ENCODE measurements around the gene GABPB2. TPM values are rescaled to one million over a fixed set of nuclear protein-coding genes. Genes with fewer than 3 reads are reported as not detected.
"Not testable (repeated sequence)": the region's sequence is repeated elsewhere in the genome, so short reads cannot be mapped to it uniquely, and the experiment has no call there.

The GABPB2 gene
- total RNA-seq, 4 donors from 2014 or later = 16.2 to 20.6 (median 18.1) TPM

DNA sequence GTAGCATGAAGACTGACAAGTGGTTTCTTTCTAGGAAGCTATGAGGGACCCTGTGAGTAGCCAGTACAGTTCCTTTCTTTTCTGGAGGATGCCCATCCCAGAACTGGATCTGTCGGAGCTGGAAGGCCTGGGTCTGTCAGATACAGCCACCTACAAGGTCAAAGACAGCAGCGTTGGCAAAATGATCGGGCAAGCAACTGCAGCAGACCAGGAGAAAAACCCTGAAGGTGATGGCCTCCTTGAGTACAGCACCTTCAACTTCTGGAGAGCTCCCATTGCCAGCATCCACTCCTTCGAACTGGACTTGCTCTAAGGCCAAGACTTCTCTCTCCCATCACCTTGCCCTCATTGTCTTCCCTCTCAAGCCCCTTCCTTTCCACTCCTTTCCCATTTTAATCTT is 3.4 kb upstream of the GABPB2 start:
- no peak overlapping the region for H3K4me3 ChIP-seq
- TF ChIP-seq POLR2A (IDR thresholded peaks at IDR 0.05) = no peak
- TF ChIP-seq POLR2AphosphoS5 (IDR thresholded peaks at IDR 0.05) = no peak
- no peak for TF ChIP-seq EP300 (IDR thresholded peaks at IDR 0.05)
- TF ChIP-seq, protein P1, sequence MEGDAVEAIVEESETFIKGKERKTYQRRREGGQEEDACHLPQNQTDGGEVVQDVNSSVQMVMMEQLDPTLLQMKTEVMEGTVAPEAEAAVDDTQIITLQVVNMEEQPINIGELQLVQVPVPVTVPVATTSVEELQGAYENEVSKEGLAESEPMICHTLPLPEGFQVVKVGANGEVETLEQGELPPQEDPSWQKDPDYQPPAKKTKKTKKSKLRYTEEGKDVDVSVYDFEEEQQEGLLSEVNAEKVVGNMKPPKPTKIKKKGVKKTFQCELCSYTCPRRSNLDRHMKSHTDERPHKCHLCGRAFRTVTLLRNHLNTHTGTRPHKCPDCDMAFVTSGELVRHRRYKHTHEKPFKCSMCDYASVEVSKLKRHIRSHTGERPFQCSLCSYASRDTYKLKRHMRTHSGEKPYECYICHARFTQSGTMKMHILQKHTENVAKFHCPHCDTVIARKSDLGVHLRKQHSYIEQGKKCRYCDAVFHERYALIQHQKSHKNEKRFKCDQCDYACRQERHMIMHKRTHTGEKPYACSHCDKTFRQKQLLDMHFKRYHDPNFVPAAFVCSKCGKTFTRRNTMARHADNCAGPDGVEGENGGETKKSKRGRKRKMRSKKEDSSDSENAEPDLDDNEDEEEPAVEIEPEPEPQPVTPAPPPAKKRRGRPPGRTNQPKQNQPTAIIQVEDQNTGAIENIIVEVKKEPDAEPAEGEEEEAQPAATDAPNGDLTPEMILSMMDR (IDR thresholded peaks at IDR 0.05) = no peak
- no peaks in the 10 kb centered on the region for H3K27me3 ChIP-seq
- no peaks in the 10 kb centered on the region for H3K36me3 ChIP-seq
- 91% methylated on average over 4 of the region's 4 CpGs for WGBS
- no peaks in the 10 kb centered on the region for H3K9me3 ChIP-seq
- no peak for DNase-seq (ENCODE audit: low spot score in 2 of 2)
- peaks cover 13% of the 10 kb centered on the region for H3K4me1 ChIP-seq
- no peak overlapping the region for H3K27ac ChIP-seq

DNA sequence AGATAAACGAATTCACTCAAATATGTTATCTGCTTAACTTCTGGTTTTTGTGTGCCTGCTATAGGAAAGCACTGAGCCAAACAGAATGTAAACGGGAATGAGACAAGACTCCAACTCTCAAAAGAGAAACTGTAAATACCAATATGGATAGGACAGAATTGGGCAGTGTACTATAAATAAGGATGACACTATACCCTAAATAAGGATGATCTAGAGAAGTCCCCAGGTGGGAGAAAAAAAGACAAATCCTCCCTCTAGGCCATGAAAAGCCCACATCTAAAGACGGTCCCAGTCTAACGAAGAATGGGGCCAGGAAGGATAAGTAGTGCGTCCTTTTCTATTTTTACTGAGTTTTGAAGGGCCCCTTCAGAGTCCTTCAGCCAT is 1.5 kb upstream of the GABPB2 start:
- peaks cover under 1% of the 10 kb centered on the region for H3K36me3 ChIP-seq
- H3K4me1 ChIP-seq = peaks cover 16% of the 10 kb centered on the region
- no peak overlapping the region for H3K4me3 ChIP-seq
- TF ChIP-seq EP300 (IDR thresholded peaks at IDR 0.05) (no peak), POLR2A (IDR thresholded peaks at IDR 0.05) (no peak), POLR2AphosphoS5 (IDR thresholded peaks at IDR 0.05) (no peak)
- TF ChIP-seq, protein P1 (IDR thresholded peaks at IDR 0.05) = no peak
- DNase-seq (ENCODE audit: low spot score in 2 of 2) = no peak
- no peak overlapping the region for H3K27ac ChIP-seq
- WGBS = 84% methylated on average over 5 of the region's 5 CpGs
- H3K9me3 ChIP-seq = no peaks in the 10 kb centered on the region
- H3K27me3 ChIP-seq = no peaks in the 10 kb centered on the region

DNA sequence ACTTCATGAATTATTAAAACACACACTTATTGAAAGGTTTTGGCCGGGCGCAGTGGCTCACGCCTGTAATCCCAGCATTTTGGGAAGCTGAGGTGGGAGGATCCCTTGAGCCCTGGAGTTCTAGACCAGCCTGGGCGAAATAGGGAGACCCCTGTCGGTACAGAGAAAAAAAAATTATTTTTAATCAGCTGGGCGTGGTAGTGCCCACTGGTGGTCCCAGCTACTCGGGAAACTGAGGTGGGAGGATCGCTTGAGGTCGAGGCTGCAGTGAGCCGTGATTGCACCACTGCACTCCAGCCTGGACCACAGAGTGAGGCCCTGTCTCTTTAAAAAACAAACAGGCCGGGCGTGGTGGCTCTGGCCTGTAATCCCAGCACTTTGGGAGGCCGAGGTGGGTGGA is 1.7 kb downstream of the GABPB2 start:
- TF ChIP-seq POLR2A (IDR thresholded peaks at IDR 0.05) (no peak), POLR2AphosphoS5 (IDR thresholded peaks at IDR 0.05) (no peak), EP300 (IDR thresholded peaks at IDR 0.05) (no peak)
- Histone ChIP-seq H3K27me3 (no peaks in the 10 kb centered on the region), H3K27ac (peak overlapping the region; percentile 43), H3K36me3 (peaks cover 6% of the 10 kb centered on the region), H3K9me3 (no peaks in the 10 kb centered on the region), H3K4me1 (peaks cover 16% of the 10 kb centered on the region), H3K4me3 (no peak overlapping the region)
- WGBS = 71% methylated on average over 13 of the region's 13 CpGs
- no peak for DNase-seq (ENCODE audit: low spot score in 2 of 2)

DNA sequence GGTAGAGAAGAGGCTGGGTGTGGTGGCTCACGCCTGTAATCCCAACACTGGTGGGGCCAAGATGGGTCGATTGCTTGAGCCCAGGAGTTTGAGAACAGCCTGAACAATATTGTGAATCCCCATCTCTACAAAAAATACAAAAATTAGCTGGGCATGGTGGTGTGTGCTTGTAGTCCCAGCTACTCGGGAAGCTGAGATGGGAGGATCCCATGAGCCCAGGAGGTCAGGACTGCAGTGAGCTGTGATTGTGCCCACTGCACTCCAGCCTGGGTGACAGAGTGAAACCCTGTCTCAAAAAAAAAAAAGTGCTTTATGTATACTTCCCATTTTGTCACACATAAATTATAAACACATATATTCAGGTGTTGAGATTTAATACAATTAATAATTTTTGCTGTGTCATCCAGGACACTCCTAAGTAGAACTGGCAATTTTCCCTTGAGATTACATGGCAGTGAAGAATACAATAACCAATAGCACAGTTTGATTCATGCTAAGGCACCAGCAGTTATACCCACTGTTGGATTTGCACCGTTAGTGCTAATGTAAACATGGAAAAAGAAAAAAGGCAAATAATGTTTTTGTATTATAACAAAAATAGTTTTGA is 15.5 kb downstream of the GABPB2 start:
- no peak for DNase-seq (ENCODE audit: low spot score in 2 of 2)
- H3K4me1 ChIP-seq = peaks cover 2% of the 10 kb centered on the region
- H3K36me3 ChIP-seq = no peaks in the 10 kb centered on the region
- H3K9me3 ChIP-seq = no peaks in the 10 kb centered on the region
- H3K27ac ChIP-seq = no peak overlapping the region
- WGBS = 70% methylated on average over 4 of the region's 4 CpGs
- no peak overlapping the region for H3K4me3 ChIP-seq
- TF ChIP-seq POLR2AphosphoS5 (IDR thresholded peaks at IDR 0.05) = no peak
- no peak for TF ChIP-seq POLR2A (IDR thresholded peaks at IDR 0.05)
- TF ChIP-seq EP300 (IDR thresholded peaks at IDR 0.05) = no peak
- no peaks in the 10 kb centered on the region for H3K27me3 ChIP-seq

DNA sequence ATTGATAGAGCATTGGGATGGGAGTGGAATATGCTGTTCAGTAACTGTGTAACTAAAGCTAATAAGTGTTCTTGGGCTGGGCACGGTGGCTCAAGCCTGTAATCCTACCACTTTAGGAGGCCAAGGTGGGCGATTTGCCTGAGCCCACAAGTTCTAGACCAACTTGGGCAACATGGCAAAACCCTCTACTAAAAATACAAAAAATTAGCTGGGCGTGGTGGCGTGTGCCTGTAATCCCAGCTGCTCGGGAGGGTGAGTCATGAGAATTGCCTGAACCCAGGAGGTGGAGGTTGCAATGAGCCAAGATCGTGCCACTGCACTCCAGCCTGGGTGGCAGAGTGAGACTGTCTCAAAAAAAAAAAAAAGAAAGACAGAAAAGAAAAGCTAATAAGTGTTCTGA is 26.9 kb downstream of the GABPB2 start:
- H3K4me3 ChIP-seq = not testable (repeated sequence)

DNA sequence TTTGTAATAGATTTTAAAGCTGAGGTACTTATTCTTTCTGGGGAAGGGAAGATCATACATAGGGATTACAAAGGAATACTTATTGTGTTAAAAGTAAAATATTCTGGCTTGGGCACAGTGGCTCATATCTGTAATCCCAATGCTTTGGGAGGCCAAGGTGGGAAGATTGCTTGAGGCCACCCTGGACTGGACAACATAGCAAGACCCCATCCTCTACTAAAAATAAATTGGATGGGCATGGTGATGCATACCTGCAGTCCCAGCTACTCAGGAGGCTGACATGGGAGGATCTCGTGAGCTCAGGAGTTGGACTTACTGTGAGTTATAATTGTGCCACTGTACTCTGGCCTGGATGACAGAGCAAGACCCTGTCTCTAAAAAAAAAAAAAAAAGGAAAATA is 27.6 kb downstream of the GABPB2 start:
- Histone ChIP-seq H3K36me3 (peaks cover 14% of the 10 kb centered on the region), H3K4me1 (no peaks in the 10 kb centered on the region), H3K4me3 (no peak overlapping the region), H3K27ac (no peak overlapping the region), H3K27me3 (no peaks in the 10 kb centered on the region), H3K9me3 (no peaks in the 10 kb centered on the region)
- no peak for DNase-seq (ENCODE audit: low spot score in 2 of 2)
- WGBS = 100% methylated on average over 1 of the region's 1 CpG
- no peak for TF ChIP-seq EP300 (IDR thresholded peaks at IDR 0.05)
- TF ChIP-seq POLR2A (IDR thresholded peaks at IDR 0.05) = no peak
- TF ChIP-seq POLR2AphosphoS5 (IDR thresholded peaks at IDR 0.05) = no peak
- TF ChIP-seq, protein P1 (IDR thresholded peaks at IDR 0.05) = no peak

More for the DNA sequence above, 26.9 kb downstream of the GABPB2 start:
- not testable (repeated sequence) for H3K9me3 ChIP-seq, H3K4me1 ChIP-seq, H3K27ac ChIP-seq, H3K27me3 ChIP-seq
- H3K36me3 ChIP-seq = peaks cover 14% of the 10 kb centered on the region
- peak in 1 of 2 donors; percentile 50 for DNase-seq (ENCODE audit: low spot score in 2 of 2)
- 76% methylated on average over 6 of the region's 6 CpGs for WGBS

DNA sequence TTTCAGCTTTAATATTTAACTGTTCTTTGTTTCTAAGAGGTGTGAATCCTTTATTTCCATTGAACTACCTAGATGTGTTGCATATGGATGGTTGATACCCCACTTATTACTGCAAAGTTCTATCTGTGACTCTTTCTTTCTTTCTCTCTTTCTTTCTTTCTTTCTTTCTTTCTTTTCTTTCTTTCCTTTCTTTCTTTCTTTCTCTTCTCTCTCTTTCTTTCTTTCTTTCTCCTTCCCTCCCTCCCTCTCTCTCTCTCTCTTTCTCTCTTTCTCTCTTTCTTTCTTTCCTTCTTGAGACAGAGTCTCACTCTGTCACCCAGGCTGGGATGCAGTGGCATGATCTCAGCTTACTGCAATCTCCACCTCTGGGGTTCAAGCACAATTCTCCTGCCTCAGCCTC is 34.1 kb downstream of the GABPB2 start:
- no peaks in the 10 kb centered on the region for H3K9me3 ChIP-seq
- no peaks in the 10 kb centered on the region for H3K27me3 ChIP-seq
- DNase-seq (ENCODE audit: low spot score in 2 of 2) = no peak
- no peak for TF ChIP-seq EP300 (IDR thresholded peaks at IDR 0.05)
- TF ChIP-seq POLR2AphosphoS5 (IDR thresholded peaks at IDR 0.05) = no peak
- TF ChIP-seq, protein P1 (IDR thresholded peaks at IDR 0.05) = no peak
- TF ChIP-seq POLR2A (IDR thresholded peaks at IDR 0.05) = no peak
- H3K4me1 ChIP-seq = no peaks in the 10 kb centered on the region
- no peak overlapping the region for H3K4me3 ChIP-seq
- H3K27ac ChIP-seq = no peak overlapping the region
- H3K36me3 ChIP-seq = peaks cover 41% of the 10 kb centered on the region
